ENCODE data around the gene IRAK3. TPM values are rescaled to one million over a fixed set of nuclear protein-coding genes. Genes with fewer than 3 reads are reported as not detected.

IRAK3 gene
- total RNA-seq, 1 experiment from 2014 or later = 12.0 TPM

- no peaks in the 10 kb centered on the region for H3K9me3 Mint-ChIP-seq (ENCODE audit: low read depth, unreplicated experiment)
- no peak overlapping the region for H3K4me3 Mint-ChIP-seq (ENCODE audit: low read depth, unreplicated experiment)
- TF ChIP-seq CTCF (IDR thresholded peaks at IDR 0.05; ENCODE audit: unreplicated experiment) = no peak
- DNase-seq = no peak
- CTCF ChIA-PET = no interaction called here
- BruUV-seq (replicated peaks) = no TSS peak
- intact Hi-C loops (cut with micrococcal nuclease; ENCODE audit: unreplicated experiment) = no loop called here
- H3K4me1 Mint-ChIP-seq (ENCODE audit: low read depth, unreplicated experiment) = no peaks in the 10 kb centered on the region
- no peaks in the 10 kb centered on the region for H3K27me3 Mint-ChIP-seq (ENCODE audit: unreplicated experiment)
- H3K27ac Mint-ChIP-seq (ENCODE audit: unreplicated experiment) = no peak overlapping the region
- H3K36me3 Mint-ChIP-seq (ENCODE audit: insufficient read depth, unreplicated experiment) = no peaks in the 10 kb centered on the region
Measured at GRCh38 chr12:66252771-66253170, 63.8 kb downstream of the IRAK3 start.

DNA sequence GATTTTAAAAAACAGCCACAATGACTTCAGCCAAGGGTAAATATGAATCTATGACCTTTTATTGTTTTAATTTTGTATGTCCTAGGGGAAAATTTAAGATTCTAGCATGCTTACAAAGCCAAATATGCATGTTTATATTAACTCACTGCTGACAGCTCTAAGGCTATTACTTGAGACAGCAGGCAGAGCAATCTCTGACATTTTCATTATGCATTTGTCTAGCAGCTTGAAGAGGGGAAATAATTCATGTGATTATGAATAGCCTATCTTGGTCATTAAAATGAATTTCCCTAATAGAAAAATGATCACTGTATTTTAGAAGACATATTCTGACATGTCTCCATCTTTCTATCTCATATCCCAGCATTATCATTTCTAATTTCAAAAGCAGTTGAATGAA, 66.7 kb downstream of the IRAK3 start:
- H3K9me3 Mint-ChIP-seq (ENCODE audit: low read depth, unreplicated experiment) = no peaks in the 10 kb centered on the region
- DNase-seq = no peak
- no peak overlapping the region for H3K4me3 Mint-ChIP-seq (ENCODE audit: low read depth, unreplicated experiment)
- CTCF ChIA-PET = interaction anchor here (0.5 kb wide), 1 partner anchor 47 kb away, joined by 9 read pairs; the partner anchor contains the start of gene HELB
- H3K4me1 Mint-ChIP-seq (ENCODE audit: low read depth, unreplicated experiment) = no peaks in the 10 kb centered on the region
- intact Hi-C loops (cut with micrococcal nuclease; ENCODE audit: unreplicated experiment) = no loop called here
- H3K36me3 Mint-ChIP-seq (ENCODE audit: insufficient read depth, unreplicated experiment) = no peaks in the 10 kb centered on the region
- no TSS peak for BruUV-seq (replicated peaks)
- no peak for TF ChIP-seq CTCF (IDR thresholded peaks at IDR 0.05; ENCODE audit: unreplicated experiment)
- H3K27ac Mint-ChIP-seq (ENCODE audit: unreplicated experiment) = no peak overlapping the region
- no peaks in the 10 kb centered on the region for H3K27me3 Mint-ChIP-seq (ENCODE audit: unreplicated experiment)

DNA sequence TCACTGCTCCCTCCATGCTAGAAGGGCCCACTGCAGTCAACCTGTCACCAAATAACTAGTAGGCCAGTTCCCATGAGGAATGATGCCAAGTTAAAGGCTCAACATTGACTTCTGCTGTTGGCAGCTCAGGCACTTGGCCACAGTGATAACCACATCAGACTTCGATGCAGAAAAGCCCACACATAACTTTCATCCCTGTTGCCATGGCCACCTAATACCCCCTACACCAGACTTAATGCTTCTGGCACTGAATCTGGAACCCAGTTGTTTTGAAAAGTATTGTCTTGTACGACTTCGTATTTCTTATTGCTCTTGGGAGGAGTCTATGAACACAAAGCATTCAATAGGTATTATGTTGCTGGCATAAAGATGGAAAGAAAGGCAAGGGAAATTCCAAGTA, 69.0 kb downstream of the IRAK3 start:
- CTCF ChIA-PET = no interaction called here
- TF ChIP-seq CTCF (IDR thresholded peaks at IDR 0.05; ENCODE audit: unreplicated experiment) = no peak
- Mint-ChIP-seq H3K9me3 (ENCODE audit: low read depth, unreplicated experiment) (no peaks in the 10 kb centered on the region), H3K36me3 (ENCODE audit: insufficient read depth, unreplicated experiment) (no peaks in the 10 kb centered on the region), H3K4me1 (ENCODE audit: low read depth, unreplicated experiment) (no peaks in the 10 kb centered on the region), H3K27me3 (ENCODE audit: unreplicated experiment) (no peaks in the 10 kb centered on the region), H3K27ac (ENCODE audit: unreplicated experiment) (no peak overlapping the region), H3K4me3 (ENCODE audit: low read depth, unreplicated experiment) (no peak overlapping the region)
- no peak for DNase-seq
- no TSS peak for BruUV-seq (replicated peaks)
- intact Hi-C loops (cut with micrococcal nuclease; ENCODE audit: unreplicated experiment) = no loop called here

- H3K9me3 Mint-ChIP-seq (ENCODE audit: low read depth, unreplicated experiment) = no peaks in the 10 kb centered on the region
- H3K36me3 Mint-ChIP-seq (ENCODE audit: insufficient read depth, unreplicated experiment) = no peaks in the 10 kb centered on the region
- no peaks in the 10 kb centered on the region for H3K27me3 Mint-ChIP-seq (ENCODE audit: unreplicated experiment)
- no peak for TF ChIP-seq CTCF (IDR thresholded peaks at IDR 0.05; ENCODE audit: unreplicated experiment)
- BruUV-seq (replicated peaks) = no TSS peak
- intact Hi-C loops (cut with micrococcal nuclease; ENCODE audit: unreplicated experiment) = no loop called here
- CTCF ChIA-PET = no interaction called here
- no peak for DNase-seq
- no peaks in the 10 kb centered on the region for H3K4me1 Mint-ChIP-seq (ENCODE audit: low read depth, unreplicated experiment)
- H3K27ac Mint-ChIP-seq (ENCODE audit: unreplicated experiment) = no peak overlapping the region
- H3K4me3 Mint-ChIP-seq (ENCODE audit: low read depth, unreplicated experiment) = no peak overlapping the region
Measured at GRCh38 chr12:66262737-66263136, 73.7 kb downstream of the IRAK3 start.
